ENCODE data around the gene PHOSPHO2.

The PHOSPHO2 gene

DNA sequence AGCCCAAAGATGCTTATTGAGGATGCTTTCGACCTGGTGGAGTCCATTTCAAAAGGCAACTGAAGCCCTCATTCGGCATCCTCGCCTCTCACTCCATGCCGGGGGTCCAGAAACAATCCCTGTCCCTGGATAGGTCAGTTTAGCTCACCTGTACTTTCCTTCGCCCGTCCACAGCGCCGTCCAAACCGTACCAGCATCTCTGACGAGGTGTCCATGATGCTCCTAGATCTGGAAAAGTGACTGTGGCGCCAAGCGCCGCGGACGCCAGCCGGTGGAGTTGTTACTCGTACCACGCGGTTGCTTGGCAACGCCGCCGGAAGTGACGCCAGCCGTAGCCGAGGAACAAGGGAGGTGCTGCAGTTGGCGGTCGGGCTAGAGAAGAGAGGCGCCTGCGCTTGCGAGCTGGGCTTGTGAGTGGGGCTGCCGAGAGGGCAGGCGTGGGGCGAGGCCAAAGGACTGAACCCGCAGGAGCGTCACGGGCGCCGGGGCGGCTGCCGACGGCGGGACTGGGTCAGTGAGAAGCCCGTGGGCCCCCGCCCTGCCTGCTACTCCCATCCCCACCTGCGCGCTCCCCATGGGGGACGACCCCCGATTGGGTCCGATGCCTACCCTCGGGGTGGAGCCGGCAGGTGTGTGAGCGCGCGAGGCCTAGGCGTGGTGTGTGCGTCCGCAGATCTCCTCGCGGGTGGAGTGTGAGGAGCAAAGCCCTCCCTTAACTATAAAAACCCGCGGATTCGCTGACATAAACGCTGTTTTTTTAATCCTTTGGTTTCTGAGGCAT, at the start of gene PHOSPHO2, which contains the start of gene CFAP210:
TSS of gene PHOSPHO2 (plus strand) at position 357 of the 781 bp plus-strand sequence. CDS start 6,503 bp downstream, outside the sequence.
TSS of gene CFAP210 (minus strand) at position 293 of the 781 bp plus-strand sequence. CDS start at position 215, 78 bp downstream.
- peak; percentile 98 for DNase-seq (ENCODE audit: low read depth)

- DNase-seq (ENCODE audit: low read depth), result no peak
Observed at GRCh38 chr2:169647496-169647895, 46.8 kb upstream of the PHOSPHO2 start.

DNA sequence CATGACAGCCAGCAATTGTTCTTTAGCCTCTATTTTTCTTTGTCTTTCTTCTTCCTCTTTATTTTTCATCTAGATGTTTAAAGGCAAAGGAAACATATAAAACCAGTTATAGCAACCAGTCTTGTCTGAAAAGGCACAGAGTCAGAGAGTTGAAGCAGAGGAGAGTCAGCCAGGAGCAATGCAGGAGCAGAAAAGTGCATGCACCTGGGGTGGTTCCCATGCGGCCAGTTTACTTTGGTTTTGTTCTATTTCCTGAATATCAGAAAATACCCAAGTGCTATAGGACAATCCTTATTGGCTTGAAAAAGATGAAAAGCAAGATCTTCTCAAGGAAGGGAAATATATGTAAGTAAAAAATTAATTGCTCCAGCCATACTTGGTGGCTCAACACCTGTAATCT, 45.0 kb upstream of the PHOSPHO2 start:
- DNase-seq (ENCODE audit: low read depth), result no peak

DNA sequence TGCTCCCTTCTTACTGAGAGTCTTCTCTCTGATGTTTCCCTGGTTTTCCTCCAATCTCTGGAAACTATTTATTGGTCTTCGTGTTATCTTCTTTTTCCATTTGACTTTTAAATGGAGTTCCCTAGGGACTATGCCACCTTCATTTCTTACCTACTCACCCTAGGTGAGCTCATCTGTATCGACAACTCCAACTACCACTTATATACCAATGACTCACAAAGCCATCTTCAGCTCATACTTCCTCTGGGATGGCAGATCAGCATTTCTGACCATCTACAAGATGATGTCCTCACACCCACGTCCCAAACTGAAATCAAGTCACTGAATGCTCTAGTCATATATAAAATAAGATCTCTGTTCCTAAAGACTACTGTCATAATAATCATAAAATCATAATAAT, 40.6 kb upstream of the PHOSPHO2 start:
- no peak for DNase-seq (ENCODE audit: low read depth)

- DNase-seq (ENCODE audit: low read depth), result no peak
Observed at GRCh38 chr2:169656164-169656563, 38.1 kb upstream of the PHOSPHO2 start.

DNA sequence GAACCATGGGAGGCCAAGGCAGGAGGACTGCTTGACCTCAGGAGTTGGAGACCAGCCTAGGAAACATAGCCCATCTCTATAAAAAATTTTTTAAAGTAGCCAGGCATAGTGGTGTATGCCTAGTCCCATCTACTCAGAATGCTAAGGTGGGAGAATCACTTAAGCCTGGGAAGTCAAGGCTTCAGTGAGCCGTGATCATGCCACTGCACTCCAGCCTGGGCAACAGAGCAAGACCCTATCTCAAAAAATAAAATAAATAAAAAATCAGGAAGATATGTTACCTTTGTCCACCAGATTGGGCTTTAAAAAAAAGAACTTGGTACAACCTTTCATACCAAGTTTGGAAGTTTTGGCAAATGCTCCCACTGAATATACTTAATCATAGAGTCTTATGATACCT, 35.4 kb upstream of the PHOSPHO2 start:
- no peak for DNase-seq (ENCODE audit: low read depth)

DNA sequence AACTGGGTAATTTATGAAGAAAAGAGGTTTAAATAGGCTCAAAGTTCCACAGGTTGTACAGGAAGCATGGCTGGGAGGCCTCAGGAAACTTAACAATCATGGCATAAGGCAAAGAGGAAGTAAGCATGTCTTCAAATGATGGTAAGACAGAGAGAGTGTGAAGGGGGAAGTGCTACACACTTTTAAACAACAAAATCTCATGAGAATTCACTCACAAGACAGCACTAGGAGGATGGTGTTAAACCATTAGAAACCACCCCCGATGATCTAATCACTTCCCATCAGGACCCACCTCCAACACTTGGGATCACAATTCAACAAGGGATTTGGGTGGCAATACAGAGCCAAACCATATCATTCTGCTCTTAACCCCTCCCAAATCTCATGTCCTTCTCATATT, 34.9 kb upstream of the PHOSPHO2 start:
- no peak for DNase-seq (ENCODE audit: low read depth)

DNA sequence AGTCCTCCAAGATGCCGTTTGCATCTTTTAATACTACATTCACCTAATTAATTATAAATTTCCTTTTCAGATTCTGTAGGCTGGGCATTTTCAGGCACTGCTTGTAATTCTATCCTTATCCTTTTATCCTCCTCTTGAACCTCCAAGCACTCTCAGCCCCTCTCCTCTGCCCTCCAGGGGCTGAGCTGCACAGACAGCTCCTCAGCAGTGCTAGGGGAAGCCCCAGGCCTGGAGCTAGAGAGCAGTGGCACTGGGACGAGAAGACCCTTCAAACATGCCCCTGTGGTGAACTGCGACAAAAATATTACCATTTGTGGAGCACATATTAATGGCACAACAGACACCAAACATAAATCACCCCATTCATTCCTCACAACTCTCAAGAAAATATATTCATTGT, 33.0 kb upstream of the PHOSPHO2 start:
- no peak for DNase-seq (ENCODE audit: low read depth)

DNA sequence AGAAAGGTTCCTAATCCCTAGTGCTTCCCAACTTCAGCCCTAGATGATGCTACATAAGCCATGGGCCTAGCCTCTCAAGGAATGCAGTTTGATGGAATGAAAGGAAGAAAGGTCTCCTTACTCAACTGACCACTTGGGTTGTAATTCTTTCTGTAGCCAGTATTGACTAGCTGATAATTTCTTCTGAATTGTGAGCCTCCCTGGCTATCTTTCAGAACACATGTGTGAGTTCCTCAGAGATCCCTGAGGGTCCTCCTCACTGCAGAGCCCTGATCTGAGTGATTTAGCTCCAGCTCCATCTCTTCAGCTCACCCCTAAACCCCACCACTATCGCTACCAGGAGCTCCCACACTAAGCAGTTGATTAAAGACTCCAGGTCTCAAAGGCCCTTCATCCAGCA, 31.5 kb upstream of the PHOSPHO2 start:
- no peak for DNase-seq (ENCODE audit: low read depth)

DNA sequence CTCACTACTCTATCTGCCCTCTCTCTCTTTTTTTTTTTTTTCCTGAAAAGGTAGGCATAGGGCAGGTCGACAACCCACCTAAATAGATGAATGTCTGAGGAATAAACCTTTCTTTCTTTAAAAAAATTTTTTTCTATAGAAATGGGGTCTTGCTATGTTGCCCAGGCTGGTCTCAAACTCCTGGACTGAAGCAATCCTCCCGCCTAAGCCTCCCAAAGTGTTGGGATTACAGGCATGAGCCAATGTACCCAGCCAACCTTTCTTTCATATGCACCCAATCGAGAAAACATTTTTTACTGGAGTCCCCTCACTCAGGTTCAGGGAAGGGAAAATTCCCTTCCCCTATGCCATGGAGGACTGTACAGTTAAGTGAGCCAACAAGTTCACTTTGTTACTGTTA, 31.0 kb upstream of the PHOSPHO2 start:
- no peak for DNase-seq (ENCODE audit: low read depth)

GRCh38 chr2:169664600-169664977, 29.7 kb upstream of the PHOSPHO2 start:
- no peak for DNase-seq (ENCODE audit: low read depth)

DNA sequence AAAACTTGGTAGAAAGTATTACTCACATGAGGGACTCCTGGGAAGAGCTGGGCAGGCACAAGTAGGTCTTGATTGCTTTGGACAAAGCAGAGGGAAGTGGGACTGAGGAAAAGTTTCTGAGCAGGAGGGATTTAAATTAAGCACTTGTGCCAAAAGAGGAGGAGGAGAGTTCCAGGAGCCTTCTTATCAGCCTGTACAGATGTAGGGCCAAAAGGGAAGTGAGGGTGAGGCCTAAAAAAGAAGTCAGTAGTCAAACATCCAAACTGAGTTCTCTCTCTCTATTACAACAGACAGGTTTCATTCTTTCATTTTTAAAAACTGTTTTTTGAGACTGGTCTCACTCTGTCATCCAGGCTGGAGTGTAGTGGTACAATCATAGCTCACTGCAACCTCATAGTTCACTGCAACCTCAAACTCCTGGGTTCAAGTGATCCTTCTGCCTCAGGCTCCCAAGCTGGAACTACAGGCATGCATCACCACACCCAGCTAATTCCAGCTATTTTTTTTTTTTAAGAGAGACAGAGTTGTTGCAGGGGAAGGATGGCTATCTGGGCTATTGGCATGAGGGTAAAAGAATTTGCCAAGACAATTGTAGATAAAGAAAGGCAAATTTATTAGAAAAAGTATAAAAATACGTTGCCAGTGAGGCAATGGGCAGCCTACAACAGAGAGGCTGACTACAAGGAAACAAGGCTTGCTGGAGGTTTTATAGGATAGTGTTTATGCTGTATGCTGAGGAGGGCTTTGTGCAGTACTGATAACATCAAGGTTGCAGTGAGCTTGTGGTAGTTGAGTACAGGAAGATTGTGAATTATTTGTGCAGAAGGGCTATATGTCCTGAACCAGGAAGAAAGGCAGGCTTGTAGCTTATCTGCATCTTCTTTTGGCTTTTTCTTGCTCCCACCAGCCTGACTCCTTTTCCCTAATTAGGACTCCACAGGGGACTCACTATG, 29.0 kb upstream of the PHOSPHO2 start:
- no peak for DNase-seq (ENCODE audit: low read depth)

DNA sequence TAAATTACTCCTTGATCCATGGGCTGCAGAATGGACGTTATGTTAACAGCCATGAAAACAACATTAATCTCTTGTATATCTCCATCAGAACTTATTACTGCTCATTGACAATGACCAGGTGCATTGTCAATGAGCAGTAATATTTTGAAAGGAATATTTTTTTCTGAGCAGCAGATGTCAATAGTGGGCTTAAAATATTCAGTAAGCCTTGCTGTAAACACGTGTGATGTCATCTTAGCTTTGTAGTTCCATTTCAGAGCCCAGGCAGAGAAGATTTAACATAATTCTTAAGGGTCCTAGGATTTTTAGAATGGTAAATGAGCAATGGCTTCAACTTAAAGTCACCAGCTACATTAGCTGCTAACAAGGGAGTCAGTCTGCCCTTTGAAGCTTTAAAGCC, 26.7 kb upstream of the PHOSPHO2 start:
- DNase-seq (ENCODE audit: low read depth), result no peak

DNA sequence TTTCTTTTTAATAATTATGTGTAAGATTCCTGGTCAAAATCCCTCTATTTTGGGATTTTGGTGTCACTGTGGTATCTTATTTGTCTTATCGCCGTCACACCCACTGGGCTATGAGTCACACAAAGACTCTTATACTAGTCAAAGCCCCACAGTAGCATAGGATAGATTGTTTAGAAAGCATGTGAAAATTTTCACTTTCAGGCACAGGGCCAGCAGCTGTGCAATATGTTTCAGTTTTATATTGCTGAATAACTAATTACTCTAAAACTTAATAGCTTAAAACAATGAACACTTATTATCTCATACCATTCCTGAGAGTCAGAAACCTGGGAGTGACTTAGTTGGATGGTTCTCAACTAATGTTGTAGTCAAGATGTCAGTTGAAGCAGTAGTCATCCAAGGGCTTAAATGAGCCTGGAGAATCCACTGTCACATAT, 24.0 kb upstream of the PHOSPHO2 start:
- no peak for DNase-seq (ENCODE audit: low read depth)

GRCh38 chr2:169670937-169671336, 23.3 kb upstream of the PHOSPHO2 start:
- DNase-seq (ENCODE audit: low read depth), result no peak

DNA sequence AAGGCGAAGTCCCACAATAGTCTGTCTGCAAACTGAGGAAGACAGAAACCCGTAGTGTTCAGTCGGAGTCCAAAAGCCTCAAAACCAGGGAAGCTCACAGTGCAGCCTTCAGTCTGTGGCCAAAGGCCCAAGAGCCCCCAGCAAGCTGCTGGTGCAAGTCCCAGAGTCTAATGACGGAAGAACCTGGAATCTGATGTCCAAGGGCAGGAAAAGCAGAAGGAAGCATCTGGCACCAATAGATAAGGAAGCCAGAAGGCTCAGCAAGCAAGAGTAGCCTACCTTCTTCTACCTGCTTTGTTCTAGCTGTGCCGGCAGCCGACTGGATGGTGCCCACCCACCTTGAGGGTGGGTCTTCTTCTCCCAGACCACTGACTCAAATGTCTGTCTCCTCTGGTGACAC, 21.9 kb upstream of the PHOSPHO2 start:
- DNase-seq (ENCODE audit: low read depth), result no peak

DNA sequence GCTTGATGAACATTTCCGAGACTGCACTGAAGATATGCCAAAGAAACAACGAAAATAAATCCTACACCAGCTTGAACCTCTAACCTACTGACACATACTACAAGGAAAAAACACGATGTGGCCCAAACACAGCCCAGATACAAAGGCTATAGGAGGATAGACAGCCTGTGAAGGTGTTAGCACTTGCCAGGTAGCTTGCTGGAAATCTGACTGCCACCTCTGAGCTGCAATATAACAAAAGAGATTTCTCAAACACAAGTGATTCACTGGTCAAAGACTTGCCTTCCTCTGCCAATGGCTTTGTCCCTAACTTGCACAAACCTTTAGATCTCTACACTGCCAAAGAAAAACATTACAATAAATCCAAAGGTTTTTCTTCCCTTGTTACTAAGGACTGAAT, 21.2 kb upstream of the PHOSPHO2 start:
- no peak for DNase-seq (ENCODE audit: low read depth)

DNA sequence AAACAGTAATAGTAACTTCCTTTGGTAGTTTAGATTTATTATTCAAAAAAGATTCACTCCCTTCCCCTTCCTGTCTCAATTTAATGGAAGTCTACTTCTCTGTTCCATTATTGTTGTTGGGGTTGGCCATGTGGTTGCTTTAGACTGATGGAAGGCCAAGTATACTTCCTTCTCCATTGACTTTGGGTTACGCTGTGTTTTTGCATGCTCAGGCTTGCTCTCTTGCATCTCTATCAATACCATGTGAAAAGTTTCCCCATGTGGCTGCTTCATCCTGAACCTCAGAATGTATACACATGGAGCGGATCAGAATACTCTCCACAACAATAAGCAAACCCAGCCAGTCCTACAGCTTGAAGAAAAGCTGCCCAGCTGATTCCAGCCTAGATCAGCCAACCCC, 20.3 kb upstream of the PHOSPHO2 start:
- no peak for DNase-seq (ENCODE audit: low read depth)

- no peak for DNase-seq (ENCODE audit: low read depth)
Observed at GRCh38 chr2:169676357-169676756, 17.9 kb upstream of the PHOSPHO2 start.

DNA sequence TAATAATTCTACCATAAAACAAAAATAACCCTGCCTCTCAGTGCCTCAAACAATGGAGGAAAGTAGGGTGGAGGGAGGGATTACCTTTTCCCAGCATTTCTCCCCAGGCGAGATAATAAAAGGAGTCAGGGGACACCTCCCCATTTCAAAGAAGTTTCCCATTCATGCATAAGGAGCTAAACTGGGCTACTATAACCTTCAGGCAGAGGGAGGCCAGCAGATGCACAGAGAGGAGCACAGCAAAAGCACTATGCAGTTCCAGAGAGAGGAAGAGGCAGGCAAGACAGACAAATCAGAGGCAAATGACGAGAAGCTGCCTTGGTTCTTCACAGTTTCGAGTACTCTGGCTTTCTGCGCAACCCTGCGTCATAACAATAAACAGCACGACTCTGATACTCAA, 17.4 kb upstream of the PHOSPHO2 start:
- DNase-seq (ENCODE audit: low read depth), result no peak

GRCh38 chr2:169683054-169683424, 11.2 kb upstream of the PHOSPHO2 start:
- DNase-seq (ENCODE audit: low read depth), result no peak

- no peak for DNase-seq (ENCODE audit: low read depth)
Observed at GRCh38 chr2:169683425-169684134, 10.7 kb upstream of the PHOSPHO2 start.

Data from stimulated activated CD4-positive, alpha-beta T cell treated with anti-CD3 and anti-CD28 coated beads, Interleukin-2, amount 100 ng/mL, for 4 hours (primary cell).